GM19025 (cell line): ENCODE measurements around the gene NFIL3.
A peak's percentile ranks its signal among the peaks of the same experiment; 100 is the strongest.

Source experiments
- ATAC-seq: cut with Tn5 transposase; IDR thresholded peaks from one replicate; pipeline ENCODE4 v1.9.1; 2021; ENCODE audit warnings: mild to moderate bottlenecking, low read depth, moderate library complexity; ENCODE audit not compliant: unreplicated experiment

NFIL3 gene

DNA sequence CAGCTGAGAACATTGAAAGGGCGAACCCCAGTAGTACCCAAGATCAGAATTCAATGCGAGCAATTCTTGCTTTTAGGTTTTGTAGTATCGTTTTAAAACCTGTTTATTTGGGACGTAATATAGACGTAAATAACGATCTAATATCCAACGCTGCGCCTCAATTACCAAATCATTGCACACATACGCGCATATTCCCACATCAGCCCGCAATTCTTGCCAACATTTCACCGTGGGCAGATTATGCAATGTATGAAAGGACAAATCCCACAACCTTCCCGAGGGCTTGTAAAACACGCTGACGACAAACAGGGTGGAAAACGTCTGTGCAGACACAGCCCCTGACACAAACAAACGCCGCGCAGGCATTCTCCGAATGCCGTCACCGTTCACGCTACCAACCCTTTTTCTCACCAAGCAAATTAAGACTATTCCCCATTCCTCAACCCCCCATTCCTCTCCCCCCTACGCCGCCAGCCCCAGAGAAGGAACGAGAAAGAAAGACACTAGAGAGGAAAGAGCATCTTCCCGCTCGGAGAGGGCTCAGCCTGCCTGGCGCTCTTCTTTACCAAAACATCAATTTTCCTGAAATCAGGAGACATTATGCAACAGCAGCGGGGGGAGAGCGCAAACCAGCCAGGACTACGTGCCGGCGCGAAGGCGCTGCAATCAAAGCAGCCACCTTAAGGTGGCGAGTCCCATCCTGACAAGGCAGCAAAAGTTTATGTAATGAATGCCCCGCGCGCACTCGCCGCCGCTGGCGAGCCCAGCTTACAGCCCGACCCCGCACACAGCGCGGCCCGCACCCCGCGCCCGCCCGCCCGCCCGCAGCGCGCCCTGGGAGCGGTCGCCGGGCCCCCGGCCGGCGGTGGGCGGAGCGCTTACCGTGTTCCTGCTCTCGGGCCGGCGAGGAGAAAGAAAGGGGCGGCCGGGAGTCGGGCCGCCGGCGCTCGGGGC lies 597 bp downstream of the NFIL3 start:
- peak; percentile 32 for ATAC-seq

- ATAC-seq: no peak
These were observed 1.5 kb downstream of the NFIL3 start for GRCh38 chr9:91421971-91422757.

DNA sequence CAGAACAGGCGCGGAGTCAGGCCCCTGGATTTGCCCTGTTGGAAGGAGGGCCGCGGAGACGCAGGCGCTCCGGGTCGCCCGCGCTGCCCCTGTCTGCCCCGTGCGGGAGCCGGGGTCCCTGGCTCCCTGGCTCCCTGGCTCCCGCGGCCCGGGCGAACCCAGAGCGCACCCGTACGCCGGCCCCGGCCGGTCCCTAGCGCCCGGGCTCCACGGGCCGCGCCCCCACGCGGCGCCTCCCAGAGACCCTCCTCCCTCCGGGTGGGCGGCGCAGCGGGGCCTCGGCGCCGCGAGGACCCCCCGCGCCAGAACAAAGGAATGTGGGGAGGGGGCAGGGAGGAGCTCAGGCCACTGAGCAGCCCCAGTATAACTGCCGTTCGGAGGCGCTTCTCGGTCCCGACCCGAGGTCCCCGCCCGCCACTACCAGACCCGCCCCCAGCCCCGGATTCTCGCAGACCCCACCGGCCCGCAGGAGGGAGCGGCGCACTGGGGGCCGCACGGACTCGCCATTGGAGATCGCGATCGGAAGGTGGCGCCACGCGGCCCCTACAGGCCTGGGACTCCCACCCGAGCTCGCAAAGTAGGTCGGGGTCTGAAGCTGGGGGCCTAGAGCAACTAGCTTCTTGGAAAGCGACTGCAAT lies 2.4 kb downstream of the NFIL3 start:
- no peak for ATAC-seq

DNA sequence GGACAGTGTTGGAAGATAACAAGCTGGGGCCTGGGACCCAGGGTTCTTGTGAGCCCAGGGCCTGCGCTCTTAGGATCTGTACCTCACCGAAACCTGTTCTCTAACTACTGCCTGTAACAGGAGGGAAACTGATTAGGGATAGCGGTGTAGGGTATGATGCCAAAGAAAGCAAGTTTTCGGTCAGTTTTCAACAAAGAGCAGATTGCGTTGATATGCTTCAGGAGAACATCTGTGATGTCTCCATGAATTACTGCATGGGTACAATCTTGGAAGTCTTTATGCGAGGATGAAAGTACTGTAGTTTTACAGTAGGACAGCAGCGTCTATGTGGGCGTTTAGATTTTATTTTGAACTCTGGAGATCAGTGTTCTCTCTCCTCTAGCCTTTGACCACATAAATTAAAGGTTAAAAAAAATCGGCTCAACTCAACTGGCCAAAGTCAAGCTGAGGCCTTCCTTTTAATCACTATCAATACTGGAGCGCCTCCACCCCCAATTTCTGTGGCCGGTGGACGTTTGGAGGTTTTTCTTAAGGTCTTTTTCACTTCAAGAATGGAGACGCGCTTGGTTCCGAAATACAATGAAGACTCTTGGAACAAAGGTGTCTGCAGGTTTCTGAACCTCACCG lies 3.0 kb downstream of the NFIL3 start:
- no peak for ATAC-seq

DNA sequence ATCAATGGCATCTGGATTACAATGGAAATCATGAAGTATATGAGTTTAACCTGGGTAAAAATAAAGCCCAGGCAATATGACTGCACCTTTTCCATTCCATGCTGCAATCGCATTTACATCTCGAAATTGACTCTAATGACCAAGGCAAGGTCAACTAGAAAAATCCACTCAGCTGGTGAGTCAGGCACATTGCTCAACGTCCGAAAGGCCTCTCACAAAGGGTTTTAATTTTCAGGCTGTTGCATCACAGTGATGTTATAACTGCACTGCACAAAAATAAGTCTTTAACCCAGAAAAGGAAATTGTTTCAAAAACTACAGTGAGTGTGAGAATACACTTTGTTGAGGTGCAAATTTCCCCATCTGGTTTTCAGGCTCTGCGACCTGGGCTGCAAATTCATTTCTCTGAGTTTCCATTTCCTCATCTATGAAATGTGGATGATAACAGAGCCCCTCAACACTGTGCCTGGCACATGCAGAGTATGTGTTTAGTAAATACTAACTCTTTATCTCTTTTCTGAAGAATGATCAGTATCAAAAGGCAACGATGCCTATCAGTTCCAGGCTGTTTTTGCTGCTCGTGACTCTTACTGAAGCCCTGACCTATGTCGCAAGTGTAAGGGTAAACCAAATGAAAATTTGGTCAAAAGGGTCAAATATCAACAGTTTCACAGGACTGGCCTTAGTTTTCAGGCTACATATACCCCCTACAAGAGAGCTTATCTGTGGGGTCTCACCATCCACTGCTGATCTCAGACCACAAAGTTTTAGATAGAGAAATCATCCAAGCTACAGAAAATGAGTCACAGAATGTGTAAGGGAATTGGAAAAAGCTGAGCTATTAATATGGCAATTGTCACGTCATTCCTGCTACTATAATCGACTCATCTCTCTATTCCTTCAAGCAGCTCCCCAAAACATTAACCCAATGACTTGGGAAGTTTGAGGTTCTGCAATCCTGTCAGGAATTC lies 4.1 kb downstream of the NFIL3 start:
- ATAC-seq: no peak

DNA sequence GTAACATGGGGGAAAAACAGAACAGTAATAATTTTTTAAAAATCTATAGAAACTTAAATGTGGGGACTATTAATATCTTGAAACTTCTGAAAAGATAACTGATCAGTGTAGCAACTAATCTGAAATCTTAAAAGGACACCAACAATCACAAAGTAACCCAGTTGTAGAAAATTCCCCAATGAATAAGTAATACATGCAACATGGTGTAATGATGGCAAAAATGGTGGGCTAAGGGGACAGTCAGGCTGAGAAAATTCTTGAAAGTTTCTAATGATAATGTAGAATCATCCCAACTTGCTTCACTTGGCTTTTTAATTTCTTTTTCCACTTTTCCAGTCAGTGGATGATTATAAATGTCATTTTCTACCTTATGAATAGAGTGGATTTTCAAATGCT lies 5.4 kb downstream of the NFIL3 start:
- no peak for ATAC-seq

DNA sequence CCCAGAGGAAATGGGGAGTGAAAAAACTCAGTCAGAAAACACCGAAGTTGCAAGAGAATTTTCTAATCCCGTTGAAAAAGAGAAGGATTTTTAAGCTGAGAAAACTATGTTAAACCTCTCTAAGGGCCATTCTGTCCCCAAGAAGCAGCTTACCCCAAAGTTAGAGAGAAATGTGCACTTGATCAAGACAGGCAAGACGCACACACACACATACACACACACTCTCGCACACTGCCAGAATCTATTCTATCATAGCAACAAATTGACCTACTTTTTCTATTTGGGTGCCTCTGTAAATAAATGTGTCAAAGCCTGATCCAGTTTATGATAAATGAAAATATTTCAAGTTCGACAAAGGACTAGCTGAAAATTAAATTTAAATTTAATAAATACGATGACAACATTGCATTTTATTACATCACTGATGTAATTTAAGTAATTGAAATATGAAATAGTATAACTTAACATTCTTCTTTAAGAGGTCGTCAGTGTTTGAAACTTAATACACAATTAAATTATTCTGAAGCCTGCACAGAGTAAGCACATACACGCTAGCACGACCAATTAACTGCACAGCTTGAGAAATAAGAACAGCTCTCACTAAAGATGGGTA lies 5.9 kb downstream of the NFIL3 start:
- ATAC-seq: no peak

DNA sequence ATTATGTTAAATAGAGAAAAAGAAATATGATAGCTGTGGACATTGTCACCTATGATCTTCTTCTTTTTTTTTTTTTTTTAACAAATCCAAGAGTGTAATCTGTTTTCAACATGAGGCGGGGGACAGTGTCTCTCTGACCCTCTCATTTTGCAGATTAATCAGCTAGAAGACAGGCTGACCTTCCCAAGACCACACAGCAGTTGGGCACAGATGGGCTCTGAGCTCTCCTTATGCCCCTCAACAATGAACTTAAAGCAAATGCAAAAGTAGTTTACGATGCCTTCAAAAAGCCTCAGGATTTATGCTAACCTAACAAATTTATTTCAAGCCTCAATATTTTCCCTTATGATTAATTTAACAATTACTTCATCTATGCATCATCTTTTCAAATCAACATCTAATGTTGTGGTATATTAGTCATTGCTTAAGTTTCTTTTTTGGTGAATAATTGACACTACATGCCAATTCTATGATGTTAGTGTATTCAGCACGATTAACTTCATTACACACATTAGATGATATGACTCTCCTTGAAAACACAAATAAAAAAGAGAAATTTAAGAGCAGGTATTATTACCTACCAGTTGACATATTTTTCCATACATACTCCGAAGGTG lies 7.4 kb downstream of the NFIL3 start:
- ATAC-seq: no peak

DNA sequence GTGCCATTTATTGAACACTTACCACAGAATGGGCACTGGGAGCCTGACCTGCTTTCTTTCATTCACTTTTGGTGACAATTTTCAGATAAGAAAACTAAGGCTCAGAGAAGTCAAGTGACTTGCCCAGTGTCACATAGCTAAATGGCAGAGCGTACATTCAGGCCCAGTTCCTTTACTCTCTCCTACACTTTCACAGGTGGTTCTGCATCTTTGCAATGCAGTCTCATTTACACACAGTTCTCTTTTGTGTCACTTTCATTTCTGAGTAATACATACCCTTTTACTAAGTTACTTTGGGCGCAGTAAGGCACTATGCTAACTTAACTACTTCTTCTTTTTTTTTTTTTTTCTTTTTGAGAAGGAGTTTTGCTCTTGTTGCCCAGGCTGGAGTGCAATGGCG lies 8.3 kb downstream of the NFIL3 start:
- peak; percentile 95 for ATAC-seq

DNA sequence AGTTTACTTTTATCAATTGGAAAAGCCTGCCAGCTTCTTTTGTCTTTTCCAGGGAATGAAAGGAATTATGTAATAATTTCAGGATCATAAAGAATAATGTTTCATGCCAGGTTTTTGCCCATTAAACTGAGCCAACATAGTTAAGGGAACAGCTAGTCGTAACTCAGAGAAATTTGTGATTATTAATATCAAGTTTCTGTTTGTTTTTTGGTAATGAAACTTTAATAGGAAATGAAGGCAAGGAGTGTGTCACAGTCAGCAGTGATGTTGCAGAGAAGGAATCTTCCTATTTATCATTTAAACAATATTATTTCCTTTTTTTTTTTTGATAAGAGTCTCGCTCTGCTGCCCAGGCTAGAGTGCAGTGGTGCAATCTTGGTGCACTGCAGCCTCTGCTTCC lies 10.7 kb downstream of the NFIL3 start:
- ATAC-seq: no peak

- no peak for ATAC-seq
These were observed 12.4 kb downstream of the NFIL3 start for GRCh38 chr9:91411096-91411771.

DNA sequence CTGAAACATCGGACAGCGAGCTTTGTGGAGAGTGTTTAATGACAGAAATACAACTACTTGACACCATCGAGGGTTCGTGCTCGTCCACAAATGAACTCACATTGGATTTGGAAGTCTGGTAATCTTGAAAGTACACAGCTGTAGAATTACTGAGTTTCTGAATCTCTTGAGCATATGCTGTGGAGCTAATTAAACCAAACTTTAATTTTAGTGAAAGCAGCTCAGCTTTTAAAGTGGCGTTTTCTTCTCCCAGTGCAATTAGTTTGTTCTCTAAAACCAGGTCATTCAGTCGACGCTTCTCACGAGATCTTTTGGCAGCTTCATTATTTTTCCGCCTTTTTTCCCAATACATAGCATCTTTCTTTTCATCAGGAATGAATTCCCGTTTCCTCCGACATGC lies 13.5 kb downstream of the NFIL3 start:
- no peak for ATAC-seq

GRCh38 chr9:91408475-91408874 lies 15.2 kb downstream of the NFIL3 start:
- no peak for ATAC-seq

DNA sequence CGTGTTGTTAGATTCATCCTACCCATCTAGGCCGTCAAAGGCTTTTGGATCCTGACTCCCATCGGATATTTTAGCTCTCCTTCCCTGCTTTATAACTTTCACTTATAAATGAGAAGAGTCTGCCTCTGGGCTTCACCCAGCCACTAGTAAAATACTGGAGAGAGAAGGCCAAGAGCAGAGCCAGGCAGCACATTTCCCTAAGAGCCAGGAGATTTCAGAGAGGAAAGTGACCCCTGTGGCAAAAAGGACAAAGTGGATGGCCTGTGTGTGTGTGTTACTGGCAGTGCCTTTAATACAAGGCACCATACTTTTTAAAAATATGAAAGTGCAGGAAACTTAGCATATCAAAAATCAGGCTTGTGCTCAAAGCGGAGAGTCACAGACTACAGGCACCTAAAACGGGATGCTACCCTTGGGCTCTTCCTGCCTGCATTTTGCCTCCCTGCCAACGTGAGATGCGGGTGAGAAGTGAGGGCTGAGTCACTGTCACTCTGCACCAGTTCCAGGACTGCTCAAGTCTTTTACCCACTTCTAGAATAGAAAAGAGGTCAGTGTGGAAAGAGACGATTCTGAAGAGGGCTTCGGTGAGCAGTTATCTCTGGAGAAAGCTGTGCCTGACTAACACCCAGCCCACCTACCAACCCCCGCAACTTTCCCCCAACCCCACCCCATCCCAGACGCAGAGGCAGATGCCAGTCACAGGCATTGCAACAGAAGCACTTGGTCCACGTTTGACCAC lies 15.9 kb downstream of the NFIL3 start:
- no peak for ATAC-seq

DNA sequence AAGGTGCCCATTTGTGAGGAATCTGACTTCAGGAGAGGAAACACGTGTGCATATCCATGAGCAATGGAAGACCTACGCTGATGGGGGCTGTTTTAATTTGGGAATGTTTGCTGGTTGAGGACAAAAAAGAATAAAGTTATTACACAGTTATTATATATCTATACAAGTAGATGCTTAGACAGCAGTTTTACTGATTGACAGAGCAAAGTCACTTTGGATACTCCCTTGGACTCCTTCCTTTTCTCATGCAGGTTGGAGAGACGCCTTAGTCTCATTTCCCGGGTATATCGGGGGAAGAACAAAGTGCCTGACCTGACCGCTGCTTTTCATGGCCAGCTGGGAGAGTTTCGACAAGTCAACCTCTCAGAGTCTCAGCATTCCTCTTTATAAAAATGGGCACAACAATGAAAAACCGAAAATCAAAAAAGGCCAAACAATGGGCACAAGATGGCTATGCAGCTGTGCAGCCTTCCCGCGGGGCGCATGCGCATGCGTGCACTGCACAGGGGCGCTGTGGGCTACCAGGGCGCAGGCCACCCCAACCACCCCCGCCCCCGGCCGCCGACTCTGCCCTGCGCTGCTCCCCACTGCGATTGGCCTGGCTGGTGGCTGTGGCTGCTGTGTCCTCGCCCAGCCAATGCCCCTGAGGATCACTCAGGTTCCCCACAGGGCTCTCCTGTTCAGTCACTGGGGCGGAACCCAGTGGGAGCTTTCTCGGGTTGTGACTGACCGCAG lies 18.1 kb downstream of the NFIL3 start:
- ATAC-seq: no peak

DNA sequence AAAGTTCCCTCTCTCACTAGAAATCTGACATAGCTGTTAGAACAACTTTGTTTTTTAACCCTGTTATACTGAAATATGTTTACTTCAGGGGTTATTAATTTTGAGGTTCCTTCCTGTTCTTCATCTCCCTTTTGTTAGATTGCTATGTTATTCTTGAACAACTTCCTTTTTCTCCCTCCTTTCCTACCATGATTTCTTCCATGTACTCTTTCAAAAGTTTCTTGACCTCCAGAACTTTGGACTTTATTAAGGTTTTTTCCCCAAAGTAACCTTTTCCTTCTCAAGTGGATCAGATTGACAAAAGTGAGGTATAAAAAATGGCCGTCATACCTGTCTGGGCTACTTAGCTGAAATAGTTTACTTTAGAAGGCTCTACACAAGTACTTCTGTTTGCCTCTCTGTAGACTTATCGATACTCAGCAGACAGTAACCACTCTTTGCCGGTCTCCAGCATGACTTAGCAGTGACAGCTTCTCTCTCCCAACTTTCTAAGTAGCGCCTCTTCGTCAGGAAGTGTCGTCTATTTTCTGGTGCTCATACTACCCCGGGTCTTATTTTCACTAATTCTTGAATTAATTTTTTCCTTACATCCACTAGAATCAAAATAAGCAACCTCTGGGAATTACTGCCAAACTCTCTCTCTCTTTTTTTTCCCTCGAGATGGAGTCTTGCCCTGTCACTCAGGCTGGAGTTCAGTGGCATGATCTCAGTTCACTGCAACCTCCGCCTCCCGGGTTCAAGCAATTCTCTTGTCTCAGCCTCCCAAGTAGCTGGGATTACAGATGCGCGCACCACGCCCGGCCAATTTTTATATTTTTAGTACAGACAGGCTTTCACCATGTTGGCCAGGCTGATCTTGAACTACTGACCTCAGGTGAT lies 19.7 kb downstream of the NFIL3 start:
- no peak for ATAC-seq
